H1 (cell line): ENCODE results near the gene TLCD3B. TPM values are rescaled to one million over a fixed set of nuclear protein-coding genes. Genes with fewer than 3 reads are reported as not detected.

ENCODE experiments used
- CTCF ChIA-PET: fragments of 300-600 bp; sonication (Branson Sonifier 250); formaldehyde crosslinking; loops from one replicate; lab custom pipeline; 2021; ENCODE audit not compliant: partially characterized antibody; lab: Charles Lee
- POLR2A ChIA-PET: fragments of 300-600 bp; sonication (Branson Sonifier 250); formaldehyde crosslinking; loops from one replicate; lab custom pipeline; 2021; ENCODE audit warnings: inconsistent platforms; ENCODE audit not compliant: partially characterized antibody; lab: Charles Lee
- DNase-seq, 2 experiments: peaks; one replicate each; pipeline versions ENCODE4 v3.0.0 to v3.0.0-alpha.2; 2010 to 2022; ENCODE audit warnings: low spot score in 2 of 2, low read depth in 1 of 2, mixed read lengths in 1 of 2
- FAIRE-seq: peaks from 2 replicates; lab custom pipeline; 2011; peaks lifted over from hg19 to GRCh38; lab: Jason Lieb, UNC
- H2AFZ ChIP-seq: 2 replicates; pipeline ENCODE4 v1.8.1; 2012; ENCODE audit warnings: low read length, inconsistent platforms
- H2AK5ac ChIP-seq: 2 replicates; pipeline ENCODE4 v1.6.1; 2013; ENCODE audit warnings: low read depth, low read length
- H2BK120ac ChIP-seq: replicated peaks from 2 replicates; pipeline ENCODE3; 2013; ENCODE audit warnings: low read depth, low read length, inconsistent platforms
- H2BK12ac ChIP-seq: 2 replicates; pipeline ENCODE4 v1.6.1; 2013; ENCODE audit warnings: low read depth, low read length
- H2BK15ac ChIP-seq: 2 replicates; pipeline ENCODE4 v1.6.1; 2013; ENCODE audit warnings: low read length
- H2BK20ac ChIP-seq: 2 replicates; pipeline ENCODE4 v1.6.1; 2013; ENCODE audit warnings: low read length
- H2BK5ac ChIP-seq: 2 replicates; pipeline ENCODE4 v1.6.1; 2013; ENCODE audit warnings: low read depth, low read length
- H3K14ac ChIP-seq: 2 replicates; pipeline ENCODE4 v1.6.1; 2013; ENCODE audit warnings: inconsistent platforms; ENCODE audit not compliant: insufficient read length
- H3K18ac ChIP-seq: 2 replicates; pipeline ENCODE4 v1.6.1; 2013; ENCODE audit warnings: low read length; ENCODE audit errors: extremely low read depth
- H3K23ac ChIP-seq: 2 replicates; pipeline ENCODE4 v1.6.1; 2013; ENCODE audit warnings: inconsistent platforms; ENCODE audit not compliant: insufficient read length
- H3K23me2 ChIP-seq: 2 replicates; pipeline ENCODE4 v1.6.1; 2013; ENCODE audit warnings: low read depth, low read length
- H3K27ac ChIP-seq: 2 replicates; pipeline ENCODE4 v1.6.1; 2011; ENCODE audit warnings: low read depth, low read length, inconsistent platforms
- H3K27me3 ChIP-seq, 4 experiments: replicated peaks in 1 of 4; 1 replicate in 1 of 4; 2 replicates in 3 of 4; pipeline versions ENCODE4 v1.6.1 to v1.8.1; 2011 to 2013; ENCODE audit warnings: low read length in 3 of 4, mild to moderate bottlenecking in 3 of 4, inconsistent platforms in 2 of 4, mixed read lengths in 2 of 4, moderate library complexity in 1 of 4; ENCODE audit not compliant: control insufficient read depth in 3 of 4, insufficient read depth in 3 of 4; ENCODE audit errors: extremely low read depth in 1 of 4
- H3K36me3 ChIP-seq, 4 experiments: 2 replicates each; pipeline versions ENCODE4 v1.6.1 to v1.8.1; 2011 to 2013; ENCODE audit warnings: mild to moderate bottlenecking in 4 of 4, low read length in 3 of 4, moderate library complexity in 2 of 4, control low read depth in 1 of 4, inconsistent platforms in 1 of 4; ENCODE audit not compliant: insufficient read depth in 4 of 4, control insufficient read depth in 2 of 4
- H3K4ac ChIP-seq: replicated peaks from 2 replicates; pipeline ENCODE3; 2013; ENCODE audit warnings: low read length, low read depth, mixed read lengths, inconsistent platforms; ENCODE audit not compliant: insufficient read length
- H3K4me1 ChIP-seq, 4 experiments: replicated peaks in 1 of 4; 1 replicate in 1 of 4; 2 replicates in 3 of 4; pipeline versions ENCODE4 v1.6.1 to v1.8.1; 2011 to 2013; ENCODE audit warnings: low read length in 3 of 4, inconsistent platforms in 2 of 4, mixed read lengths in 1 of 4; ENCODE audit not compliant: insufficient read depth in 4 of 4, control insufficient read depth in 3 of 4
- H3K4me2 ChIP-seq, 2 experiments: 2 replicates each; pipeline versions ENCODE4 v1.6.1 to v1.8.1; 2011 to 2013; ENCODE audit warnings: low read depth in 2 of 2, low read length in 2 of 2, control low read depth in 1 of 2, inconsistent platforms in 1 of 2, mild to moderate bottlenecking in 1 of 2; ENCODE audit not compliant: insufficient read depth in 1 of 2
- H3K4me3 ChIP-seq, 4 experiments: fragments of 200-600, 300-600 bp in 1 of 4; sonication (generic), shearing (Covaris generic), sonication (Bioruptor Twin) in 1 of 4; 2 replicates each; pipeline versions ENCODE4 v1.5.1 to v1.8.1; 2011 to 2016; ENCODE audit warnings: low read length in 4 of 4, low read depth in 3 of 4, control low read depth in 2 of 4, inconsistent platforms in 2 of 4, mild to moderate bottlenecking in 2 of 4, mixed read lengths in 1 of 4, moderate library complexity in 1 of 4; ENCODE audit not compliant: insufficient read depth in 2 of 4; ENCODE audit errors: extremely low read depth in 1 of 4
- H3K56ac ChIP-seq: replicated peaks from 2 replicates; pipeline ENCODE3; 2013; ENCODE audit warnings: low read depth, mild to moderate bottlenecking, mixed read lengths, low read length, inconsistent platforms; ENCODE audit not compliant: insufficient read length
- H3K79me1 ChIP-seq: 2 replicates; pipeline ENCODE4 v1.6.1; 2013; ENCODE audit warnings: low read depth, low read length, control low read depth
- H3K79me2 ChIP-seq, 2 experiments: 2 replicates each; pipeline versions ENCODE4 v1.6.1 to v1.8.1; 2012 to 2013; ENCODE audit warnings: low read length in 2 of 2, mild to moderate bottlenecking in 2 of 2, inconsistent platforms in 1 of 2; ENCODE audit not compliant: insufficient read depth in 2 of 2, control insufficient read depth in 1 of 2
- H3K9ac ChIP-seq, 4 experiments: replicated peaks in 1 of 4; 1 replicate in 1 of 4; 2 replicates in 3 of 4; pipeline versions ENCODE4 v1.6.1 to v1.8.1; 2011 to 2013; ENCODE audit warnings: low read depth in 3 of 4, low read length in 3 of 4, control low read depth in 2 of 4, mild to moderate bottlenecking in 2 of 4, moderate library complexity in 2 of 4, inconsistent platforms in 1 of 4; ENCODE audit errors: extremely low read depth in 1 of 4
- H3K9me3 ChIP-seq, 2 experiments: 2 replicates each; pipeline versions ENCODE4 v1.6.1 to v1.8.1; 2012 to 2013; ENCODE audit warnings: mild to moderate bottlenecking in 2 of 2, moderate library complexity in 2 of 2, control low read depth in 1 of 2, inconsistent platforms in 1 of 2, low read depth in 1 of 2, low read length in 1 of 2, mixed read lengths in 1 of 2; ENCODE audit not compliant: insufficient read depth in 2 of 2
- H4K20me1 ChIP-seq, 2 experiments: replicated peaks in 1 of 2; 2 replicates each; pipeline versions ENCODE3 to v1.8.1; 2011 to 2013; ENCODE audit warnings: inconsistent platforms in 2 of 2, low read length in 2 of 2, mild to moderate bottlenecking in 1 of 2; ENCODE audit not compliant: insufficient read depth in 2 of 2, control insufficient read depth in 1 of 2
- H4K5ac ChIP-seq: 2 replicates; pipeline ENCODE4 v1.6.1; 2013; ENCODE audit warnings: low read length, low read depth, mixed read lengths, inconsistent platforms; ENCODE audit not compliant: insufficient read length
- H4K8ac ChIP-seq: 2 replicates; pipeline ENCODE4 v1.8.0; 2013; ENCODE audit warnings: mild to moderate bottlenecking, moderate library complexity, low read length, inconsistent platforms; ENCODE audit not compliant: insufficient read depth; ENCODE audit errors: extremely low read depth
- H4K91ac ChIP-seq: replicated peaks from 2 replicates; pipeline ENCODE3; 2013; ENCODE audit warnings: low read length, mixed read lengths, inconsistent platforms; ENCODE audit not compliant: insufficient read length
- RNF2 ChIP-seq: fragments of 200-900, 300-1000 bp; sonication (generic); IDR thresholded peaks from 2 replicates; pipeline ENCODE4 v1.7.1; 2016; ENCODE audit warnings: borderline replicate concordance, low read depth, mild to moderate bottlenecking, antibody characterized with exemption, low read length; ENCODE audit not compliant: poor library complexity, severe bottlenecking; ENCODE audit errors: missing control alignments
- SP1 ChIP-seq: IDR thresholded peaks from 2 replicates; pipeline ENCODE4 v1.6.1; 2011; ENCODE audit warnings: low read depth, low read length
- WGBS, 2 experiments: shearing (Covaris generic) in 1 of 2; methylation state at CpG; one replicate each; pipeline versions ENCODE4 v1.1.6 to v1.1.7; 2013 to 2015; ENCODE audit warnings: low lambda C conversion rate in 2 of 2, mixed read lengths in 2 of 2, inconsistent platforms in 1 of 2, low coverage in 1 of 2, missing lambda C conversion rate in 1 of 2; ENCODE audit not compliant: insufficient replicate concordance in 2 of 2, insufficient coverage in 1 of 2, insufficient read length in 1 of 2; ENCODE audit errors: extremely low coverage in 1 of 2, missing lambda C conversion rate in 1 of 2; 5-methylcytosine and 5-hydroxymethylcytosine counted together
- polyA plus RNA-seq, 7 experiments: library from polyadenylated mRNA; depleted of rRNA in 3 of 7; stranded (reverse) in 5 of 7; unstranded in 2 of 7; fragments of >200 nt in 5 of 7; fragments of 200-250 nt in 2 of 7; gene quantifications; 1 replicate in 5 of 7; 2 replicates in 1 of 7; 4 replicates in 1 of 7; pipeline versions ENCODE4 v1.2.1 to v1.2.3, GENCODE V29; 2011 to 2013; ENCODE audit warnings: missing spikeins in 2 of 7, mixed read lengths in 2 of 7
- total RNA-seq: library from RNA; stranded (reverse); fragmentation: NEBNext Ultra II Directional; extraction: Animal tissue kit (Norgen Biotek cat#: 25700); gene quantifications from 2 replicates; pipeline ENCODE4 v1.2.1, GENCODE V29; 2021

The TLCD3B gene
- total and polyA plus RNA-seq, 2 of the 8 experiments (the other 6 are each of a cell fraction or from before 2014, with no cell fraction given), result 15.2 to 26.9 TPM

GRCh38 chr16:29990883-29991570 is 40.0 kb downstream of the TLCD3B start:
- ChIA-PET CTCF (interaction anchor here (1.1 kb wide), 1 partner anchor 41 kb away, joined by 3 read pairs; no protein-coding TSS in a partner anchor), POLR2A (interaction anchor here (0.7 to 3.4 kb wide), 3 partner anchors 10 to 18 kb away, joined by 3 to 12 read pairs (median 3); partner anchors contain the start of gene TAOK2)
- no peak overlapping the region for H3K18ac ChIP-seq
- H3K9ac ChIP-seq, result no peak overlapping the region
- no peak overlapping the region for H3K4me2 ChIP-seq
- H2AFZ ChIP-seq, result no peak overlapping the region
- H4K20me1 ChIP-seq, result no peaks in the 10 kb centered on the region
- H3K79me2 ChIP-seq, result no peaks in the 10 kb centered on the region
- no peak for TF ChIP-seq RNF2
- no peak for TF ChIP-seq SP1
- no peak overlapping the region for H3K23ac ChIP-seq
- H2BK12ac ChIP-seq, result no peak overlapping the region
- H3K79me1 ChIP-seq, result no peaks in the 10 kb centered on the region
- no peak overlapping the region for H4K91ac ChIP-seq
- H2BK20ac ChIP-seq, result no peak overlapping the region
- no peak overlapping the region for H3K27ac ChIP-seq
- no peaks in the 10 kb centered on the region for H3K9me3 ChIP-seq
- peaks cover 0 to 8% (median 1%) of the 10 kb centered on the region in 4 experiments; a peak in 3 of 7 replicates for H3K4me1 ChIP-seq
- H4K5ac ChIP-seq, result no peak overlapping the region
- H3K14ac ChIP-seq, result no peak overlapping the region
- H2BK15ac ChIP-seq, result no peak overlapping the region
- H3K56ac ChIP-seq, result no peak overlapping the region
- H2AK5ac ChIP-seq, result no peak overlapping the region
- DNase-seq, result no peak
- no peak overlapping the region for H3K4ac ChIP-seq
- H3K27me3 ChIP-seq, result no peaks in the 10 kb centered on the region
- no peak overlapping the region for H2BK5ac ChIP-seq
- no peak overlapping the region for H3K4me3 ChIP-seq
- H3K36me3 ChIP-seq, result peaks cover 5 to 38% (median 18%) of the 10 kb centered on the region in 4 experiments
- H4K8ac ChIP-seq, result no peak overlapping the region
- no peak for FAIRE-seq
- no peak overlapping the region for H2BK120ac ChIP-seq
- H3K23me2 ChIP-seq, result peaks cover 6% of the 10 kb centered on the region; the same call in 1 of the 2 replicates
- 92% methylated on average over 22 of the region's 35 CpGs; no CpG with 5 or more reads in 1 of the 2 experiments for WGBS, 2 experiments
